OCI-LY1 (cell line): ENCODE data around the gene C17orf78.

Experiments used
- EZH2 ChIP-seq: fragments of 200-600 bp; sonication (generic), shearing (Covaris generic); IDR thresholded peaks from 2 replicates; pipeline ENCODE4 v1.8.0; 2017; ENCODE audit warnings: borderline replicate concordance, mixed run types, mild to moderate bottlenecking, antibody characterized with exemption, low read length, moderate library complexity, mixed read lengths
- TF ChIP-seq, protein P1 (sequence below): fragments of 200-600 bp; sonication (generic), shearing (Covaris generic); IDR thresholded peaks from 2 replicates; pipeline ENCODE4 v1.5.1; 2017; ENCODE audit warnings: mild to moderate bottlenecking, antibody characterized with exemption, low read length, moderate library complexity, mixed read lengths

- TF ChIP-seq, protein P1, sequence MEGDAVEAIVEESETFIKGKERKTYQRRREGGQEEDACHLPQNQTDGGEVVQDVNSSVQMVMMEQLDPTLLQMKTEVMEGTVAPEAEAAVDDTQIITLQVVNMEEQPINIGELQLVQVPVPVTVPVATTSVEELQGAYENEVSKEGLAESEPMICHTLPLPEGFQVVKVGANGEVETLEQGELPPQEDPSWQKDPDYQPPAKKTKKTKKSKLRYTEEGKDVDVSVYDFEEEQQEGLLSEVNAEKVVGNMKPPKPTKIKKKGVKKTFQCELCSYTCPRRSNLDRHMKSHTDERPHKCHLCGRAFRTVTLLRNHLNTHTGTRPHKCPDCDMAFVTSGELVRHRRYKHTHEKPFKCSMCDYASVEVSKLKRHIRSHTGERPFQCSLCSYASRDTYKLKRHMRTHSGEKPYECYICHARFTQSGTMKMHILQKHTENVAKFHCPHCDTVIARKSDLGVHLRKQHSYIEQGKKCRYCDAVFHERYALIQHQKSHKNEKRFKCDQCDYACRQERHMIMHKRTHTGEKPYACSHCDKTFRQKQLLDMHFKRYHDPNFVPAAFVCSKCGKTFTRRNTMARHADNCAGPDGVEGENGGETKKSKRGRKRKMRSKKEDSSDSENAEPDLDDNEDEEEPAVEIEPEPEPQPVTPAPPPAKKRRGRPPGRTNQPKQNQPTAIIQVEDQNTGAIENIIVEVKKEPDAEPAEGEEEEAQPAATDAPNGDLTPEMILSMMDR: no peak
- TF ChIP-seq EZH2: no peak
Measured at GRCh38 chr17:37405955-37406634, 30.3 kb downstream of the C17orf78 start.
